Activated CD4-positive, alpha-beta T cell treated with anti-CD3 and anti-CD28 coated beads for 36 hours (primary cell): ENCODE measurements around the gene DUOX1. TPM values are rescaled to one million over a fixed set of nuclear protein-coding genes. Genes with fewer than 3 reads are reported as not detected.

Source experiments
- ATAC-seq: fragments of 200-7000 bp; cut with Tn5 transposase; one replicate; pipeline ENCODE4 v1.10.0; 2021; ENCODE audit warnings: mild to moderate bottlenecking, moderate library complexity
- CTCF ChIA-PET: fragments of 350-600 bp; sonication (Branson Sonifier 250); formaldehyde crosslinking; loops from one replicate; lab custom pipeline; 2021; ENCODE audit warnings: antibody characterized with exemption; lab: Charles Lee
- POLR2A ChIA-PET: fragments of 350-600 bp; sonication (Branson Sonifier 250); formaldehyde crosslinking; loops from one replicate; lab custom pipeline; 2021; ENCODE audit warnings: antibody characterized with exemption, inconsistent platforms; lab: Charles Lee
- DNase-seq: peaks from one replicate; pipeline ENCODE4 v3.0.0-alpha.2; 2020
- H3K27ac Mint-ChIP-seq: one replicate; pipeline ENCODE4 v1.8.0; 2021; ENCODE audit warnings: mixed read lengths
- H3K27me3 Mint-ChIP-seq: one replicate; pipeline ENCODE4 v1.8.0; 2021; ENCODE audit warnings: mixed read lengths
- H3K36me3 Mint-ChIP-seq: one replicate; pipeline ENCODE4 v1.8.0; 2021; ENCODE audit warnings: low read depth, mixed read lengths
- H3K4me1 Mint-ChIP-seq: one replicate; pipeline ENCODE4 v1.8.0; 2021; ENCODE audit warnings: mixed read lengths
- H3K4me3 Mint-ChIP-seq: one replicate; pipeline ENCODE4 v1.8.0; 2021; ENCODE audit warnings: mild to moderate bottlenecking, moderate library complexity, mixed read lengths
- H3K9me3 Mint-ChIP-seq: one replicate; pipeline ENCODE4 v1.8.0; 2021; ENCODE audit warnings: low read depth, mixed read lengths
- intact Hi-C, 2 experiments: fragments of 100-400 bp; cut with DNase I in 1 of 2; cut with micrococcal nuclease in 1 of 2; formaldehyde crosslinking; loops; one replicate each; pipeline versions ENCODE4 v1.14.2 to v1.15.1; 2022 to 2024; cut with DNase I, micrococcal nuclease
- total RNA-seq, 2 experiments: library from RNA; stranded (reverse); gene quantifications; one replicate each; pipeline ENCODE4 v1.2.3, GENCODE V29; 2021

The DUOX1 gene
- total RNA-seq, 2 experiments from 2014 or later, result 0.07 to 0.11 TPM

- Mint-ChIP-seq H3K27ac (no peak overlapping the region), H3K4me3 (no peak overlapping the region), H3K36me3 (no peaks in the 10 kb centered on the region), H3K9me3 (no peaks in the 10 kb centered on the region), H3K27me3 (peaks cover 36% of the 10 kb centered on the region), H3K4me1 (peaks cover 12% of the 10 kb centered on the region)
- ChIA-PET CTCF (interaction anchor here (4.1 kb wide), 1 partner anchor 10 kb away, joined by 20 read pairs; no protein-coding TSS in a partner anchor), POLR2A (no interaction called here)
- DNase-seq (no peak), ATAC-seq (no peak)
- intact Hi-C loops, result no loop called here
These were observed 21.7 kb upstream of the DUOX1 start for GRCh38 chr15:45107941-45108630.

GRCh38 chr15:45110256-45110820 is 19.5 kb upstream of the DUOX1 start:
- Mint-ChIP-seq H3K4me3 (no peak overlapping the region), H3K27me3 (peaks cover 57% of the 10 kb centered on the region), H3K36me3 (no peaks in the 10 kb centered on the region), H3K4me1 (peaks cover 23% of the 10 kb centered on the region), H3K9me3 (no peaks in the 10 kb centered on the region), H3K27ac (no peak overlapping the region)
- ATAC-seq, result no peak
- ChIA-PET CTCF (interaction anchor here (0.6 to 1.4 kb wide), 3 partner anchors 8 to 1598 kb away, joined by 3 to 5 read pairs (median 3); no protein-coding TSS in a partner anchor), POLR2A (interaction anchor here (0.6 kb wide), 1 partner anchor 12 kb away, joined by 4 read pairs; no protein-coding TSS in a partner anchor)
- DNase-seq, result no peak
- intact Hi-C loops, result no loop called here

GRCh38 chr15:45111390-45112142 is 18.2 kb upstream of the DUOX1 start:
- peak overlapping the region; percentile 30 for H3K4me3 Mint-ChIP-seq
- POLR2A ChIA-PET, result no interaction called here
- intact Hi-C loops, result no loop called here

GRCh38 chr15:45112143-45112590 is 17.6 kb upstream of the DUOX1 start:
- ATAC-seq (no peak), DNase-seq (no peak)
- Mint-ChIP-seq H3K27me3 (peaks cover 68% of the 10 kb centered on the region), H3K4me1 (peaks cover 32% of the 10 kb centered on the region), H3K9me3 (no peaks in the 10 kb centered on the region), H3K4me3 (peak overlapping the region; percentile 30), H3K27ac (no peak overlapping the region), H3K36me3 (no peaks in the 10 kb centered on the region)
- POLR2A ChIA-PET, result no interaction called here
- intact Hi-C loops, result no loop called here
- CTCF ChIA-PET, result interaction anchor here (0.7 to 3.7 kb wide), 2 partner anchors 13 to 26 kb away, joined by 3 to 36 read pairs; no protein-coding TSS in a partner anchor

More at GRCh38 chr15:45111390-45112142, 18.2 kb upstream of the DUOX1 start:
- peaks cover 66% of the 10 kb centered on the region for H3K27me3 Mint-ChIP-seq
- no peaks in the 10 kb centered on the region for H3K9me3 Mint-ChIP-seq
- no peaks in the 10 kb centered on the region for H3K36me3 Mint-ChIP-seq
- H3K4me1 Mint-ChIP-seq, result peaks cover 29% of the 10 kb centered on the region
- H3K27ac Mint-ChIP-seq, result no peak overlapping the region
- ATAC-seq, result no peak
- CTCF ChIA-PET, result interaction anchor here (3.7 kb wide), 1 partner anchor 13 kb away, joined by 36 read pairs; no protein-coding TSS in a partner anchor
- DNase-seq, result no peak

- H3K9me3 Mint-ChIP-seq, result no peaks in the 10 kb centered on the region
- no peak overlapping the region for H3K27ac Mint-ChIP-seq
- CTCF ChIA-PET, result interaction anchor here (0.6 to 3.7 kb wide), 4 partner anchors 12 to 82 kb away, joined by 3 to 36 read pairs (median 3); no protein-coding TSS in a partner anchor
- ATAC-seq, result no peak
- H3K36me3 Mint-ChIP-seq, result no peaks in the 10 kb centered on the region
- peak; percentile 32 for DNase-seq
- H3K4me3 Mint-ChIP-seq, result no peak overlapping the region
- peaks cover 38% of the 10 kb centered on the region for H3K4me1 Mint-ChIP-seq
- intact Hi-C loops, result no loop called here
- peaks cover 72% of the 10 kb centered on the region for H3K27me3 Mint-ChIP-seq
- POLR2A ChIA-PET, result no interaction called here
These were observed 17.0 kb upstream of the DUOX1 start for GRCh38 chr15:45112591-45113379.

GRCh38 chr15:45113380-45113990 is 16.3 kb upstream of the DUOX1 start:
- H3K4me3 Mint-ChIP-seq, result no peak overlapping the region
- CTCF ChIA-PET, result interaction anchor here (0.7 to 3.7 kb wide), 2 partner anchors 11 to 82 kb away, joined by 3 to 36 read pairs; no protein-coding TSS in a partner anchor
- DNase-seq (no peak), ATAC-seq (no peak)
- H3K27ac Mint-ChIP-seq, result no peak overlapping the region
- H3K4me1 Mint-ChIP-seq, result peaks cover 41% of the 10 kb centered on the region
- H3K36me3 Mint-ChIP-seq, result no peaks in the 10 kb centered on the region
- peaks cover 73% of the 10 kb centered on the region for H3K27me3 Mint-ChIP-seq
- no peaks in the 10 kb centered on the region for H3K9me3 Mint-ChIP-seq
- intact Hi-C loops, result no loop called here
- POLR2A ChIA-PET, result no interaction called here

- DNase-seq (peak; percentile 24), ATAC-seq (no peak)
- Mint-ChIP-seq H3K36me3 (no peaks in the 10 kb centered on the region), H3K27me3 (peaks cover 70% of the 10 kb centered on the region), H3K9me3 (no peaks in the 10 kb centered on the region), H3K4me3 (no peak within 1 kb of the TSS), H3K27ac (no peak within 1 kb of the TSS), H3K4me1 (peaks cover 41% of the 10 kb centered on the region)
- ChIA-PET POLR2A (no interaction called here), CTCF (interaction anchor here (0.9 to 3.7 kb wide), 2 partner anchors 11 to 49 kb away, joined by 3 to 36 read pairs; no protein-coding TSS in a partner anchor)
- intact Hi-C loops, result no loop called here
These were observed 15.6 kb upstream of the DUOX1 start, which contains the start of the genes DUOX2 and DUOXA2 for GRCh38 chr15:45114076-45114750. TSS of gene DUOX2 (minus strand) at chr15:45114172. CDS start at chr15:45113411, 761 bp downstream. TSS of gene DUOXA2 (plus strand) at chr15:45114326. CDS start at chr15:45114606, 280 bp downstream.

GRCh38 chr15:45114751-45115085 is 15.1 kb upstream of the DUOX1 start:
- peaks cover 41% of the 10 kb centered on the region for H3K4me1 Mint-ChIP-seq
- peaks cover 66% of the 10 kb centered on the region for H3K27me3 Mint-ChIP-seq
- ChIA-PET POLR2A (no interaction called here), CTCF (interaction anchor here (0.7 to 3.7 kb wide), 3 partner anchors 10 to 164 kb away, joined by 3 to 36 read pairs (median 3); no protein-coding TSS in a partner anchor)
- no peak for ATAC-seq
- H3K4me3 Mint-ChIP-seq, result no peak overlapping the region
- intact Hi-C loops, result loop anchor here (5.0 kb wide), 3 partner anchors 147 to 288 kb away; partner anchors contain the start of gene GATM (in 1 of the 2)
- H3K9me3 Mint-ChIP-seq, result no peaks in the 10 kb centered on the region
- H3K36me3 Mint-ChIP-seq, result no peaks in the 10 kb centered on the region
- H3K27ac Mint-ChIP-seq, result no peak overlapping the region
- no peak for DNase-seq

GRCh38 chr15:45115312-45115820 is 14.4 kb upstream of the DUOX1 start:
- ChIA-PET POLR2A (no interaction called here), CTCF (interaction anchor here (0.7 to 3.7 kb wide), 4 partner anchors 9 to 163 kb away, joined by 3 to 36 read pairs (median 3); no protein-coding TSS in a partner anchor)
- Mint-ChIP-seq H3K4me3 (no peak overlapping the region), H3K36me3 (no peaks in the 10 kb centered on the region), H3K9me3 (no peaks in the 10 kb centered on the region), H3K27me3 (peaks cover 61% of the 10 kb centered on the region), H3K27ac (no peak overlapping the region), H3K4me1 (peaks cover 41% of the 10 kb centered on the region)
- DNase-seq (no peak), ATAC-seq (no peak)
- intact Hi-C loops, result loop anchor here (5.0 kb wide), 3 partner anchors 148 to 287 kb away; partner anchors contain the start of gene GATM (in 1 of the 2)
